ENCODE results near the gene FTHL17.

The FTHL17 gene

DNA sequence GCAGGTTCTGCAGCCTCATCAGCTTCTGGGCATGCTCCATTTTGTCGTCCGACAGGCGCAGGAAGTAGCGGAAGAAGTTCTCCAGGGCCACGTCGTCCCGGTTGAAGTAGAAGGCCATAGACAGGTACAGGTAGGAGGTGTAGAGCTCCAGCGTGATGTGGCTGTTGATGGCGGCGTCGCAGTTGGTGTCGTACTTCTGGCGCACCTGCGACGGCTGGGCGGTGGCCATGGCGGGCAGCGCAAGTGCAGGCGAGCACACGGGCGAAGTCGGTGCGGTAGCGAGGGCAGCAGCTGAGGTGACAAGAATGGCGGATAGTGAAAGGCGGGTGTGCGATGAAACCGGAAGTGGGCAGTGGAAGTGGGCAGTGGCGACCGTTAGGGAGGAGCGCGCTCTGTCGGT is at the start of gene FTHL17:
Gene FTHL17, minus strand, starts transcription at position 317 of the 400 bp plus-strand sequence. Its CDS starts 88 bp downstream, at position 229.
- Histone ChIP-seq H3K36me3 (replicated peaks) (no peaks in the 10 kb centered on the region), H3K9me3 (no peaks in the 10 kb centered on the region), H3K27me3 (ENCODE audit: low read depth) (no peaks in the 10 kb centered on the region), H3K4me1 (no peaks in the 10 kb centered on the region), H3K4me3 (no peak within 1 kb of the TSS)
- in situ Hi-C loops (cut with MboI; ENCODE audit: low sequenced_read_pairs) = no loop called here
- no peak for DNase-seq (ENCODE audit: low spot score in 2 of 2)

DNA sequence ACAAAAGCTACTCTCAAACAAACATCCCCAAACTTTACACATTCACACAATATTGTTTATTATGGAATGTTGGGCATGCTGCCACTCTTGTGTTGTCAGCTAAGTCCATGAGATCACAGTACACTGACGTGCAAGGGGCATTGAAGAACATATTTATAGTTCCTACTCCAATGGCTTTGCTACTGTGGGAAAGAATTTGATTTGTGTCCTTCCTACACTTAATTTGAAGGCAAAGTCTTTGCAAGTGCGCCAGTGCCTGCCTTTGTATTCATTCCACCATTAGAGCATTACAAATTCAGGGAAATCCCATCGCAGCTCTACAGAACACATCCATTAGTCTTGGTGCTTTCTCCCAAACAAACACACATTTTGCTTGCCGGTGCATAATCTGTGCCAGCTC is 45.4 kb upstream of the FTHL17 start:
- no peaks in the 10 kb centered on the region; the same call in none of the 2 replicates for H3K27me3 ChIP-seq (ENCODE audit: low read depth)
- no peaks in the 10 kb centered on the region for H3K4me1 ChIP-seq
- no peaks in the 10 kb centered on the region for H3K36me3 ChIP-seq (replicated peaks)
- no peaks in the 10 kb centered on the region for H3K9me3 ChIP-seq
- in situ Hi-C loops (cut with MboI; ENCODE audit: low sequenced_read_pairs) = no loop called here
- H3K4me3 ChIP-seq = no peak overlapping the region
- DNase-seq (ENCODE audit: low spot score in 2 of 2) = no peak

DNA sequence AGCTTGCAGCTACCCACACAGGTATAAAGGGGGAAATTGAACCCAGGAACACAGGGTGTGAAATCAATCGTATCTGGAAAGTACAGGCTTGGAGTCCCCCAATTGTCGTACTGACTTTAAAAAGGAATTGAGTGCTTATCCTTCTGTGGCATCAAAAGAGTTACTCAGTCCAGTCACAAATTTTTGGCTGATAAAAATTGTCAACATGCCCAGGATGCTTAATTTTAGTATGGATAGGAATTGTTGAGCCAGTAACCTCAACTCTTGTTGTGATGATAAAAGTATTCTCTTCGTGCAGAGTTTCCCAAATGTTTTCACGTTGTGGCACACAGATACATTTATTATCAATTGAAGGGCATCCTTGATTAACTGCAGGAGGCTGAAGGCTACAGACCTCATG is 43.6 kb upstream of the FTHL17 start:
- H3K27me3 ChIP-seq (ENCODE audit: low read depth) = no peaks in the 10 kb centered on the region; the same call in none of the 2 replicates
- no peak for DNase-seq (ENCODE audit: low spot score in 2 of 2)
- in situ Hi-C loops (cut with MboI; ENCODE audit: low sequenced_read_pairs) = no loop called here
- no peak overlapping the region for H3K4me3 ChIP-seq
- no peaks in the 10 kb centered on the region for H3K4me1 ChIP-seq
- no peaks in the 10 kb centered on the region for H3K9me3 ChIP-seq
- no peaks in the 10 kb centered on the region for H3K36me3 ChIP-seq (replicated peaks)

DNA sequence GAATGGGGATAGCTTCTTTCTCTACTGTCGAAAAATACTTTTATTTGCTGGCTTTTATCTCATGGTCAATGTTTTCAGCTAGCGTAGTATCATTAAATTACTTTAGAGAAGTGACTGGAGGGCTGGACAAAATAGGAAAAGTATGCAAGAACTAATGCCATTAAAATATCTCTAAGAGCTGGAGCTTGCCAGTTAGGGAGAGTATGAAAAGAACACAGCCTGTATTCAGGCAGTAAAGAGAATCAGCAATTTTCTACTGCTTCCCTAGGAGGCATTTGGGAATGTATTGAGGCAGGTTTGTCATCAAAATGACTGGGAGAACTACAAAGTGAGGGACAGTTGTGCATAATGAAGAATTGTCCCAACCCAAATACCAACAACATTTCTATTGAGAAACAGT is 43.0 kb upstream of the FTHL17 start:
- Histone ChIP-seq H3K4me1 (no peaks in the 10 kb centered on the region), H3K4me3 (no peak overlapping the region), H3K36me3 (replicated peaks) (no peaks in the 10 kb centered on the region), H3K9me3 (no peaks in the 10 kb centered on the region), H3K27me3 (ENCODE audit: low read depth) (no peaks in the 10 kb centered on the region; the same call in none of the 2 replicates)
- in situ Hi-C loops (cut with MboI; ENCODE audit: low sequenced_read_pairs) = no loop called here
- DNase-seq (ENCODE audit: low spot score in 2 of 2) = no peak

- in situ Hi-C loops (cut with MboI; ENCODE audit: low sequenced_read_pairs) = no loop called here
- Histone ChIP-seq H3K4me1 (no peaks in the 10 kb centered on the region), H3K9me3 (no peaks in the 10 kb centered on the region), H3K36me3 (replicated peaks) (no peaks in the 10 kb centered on the region), H3K4me3 (no peak overlapping the region), H3K27me3 (ENCODE audit: low read depth) (no peaks in the 10 kb centered on the region; the same call in none of the 2 replicates)
- no peak for DNase-seq (ENCODE audit: low spot score in 2 of 2)
These were observed 40.6 kb upstream of the FTHL17 start for GRCh38 chrX:31112226-31112999.

DNA sequence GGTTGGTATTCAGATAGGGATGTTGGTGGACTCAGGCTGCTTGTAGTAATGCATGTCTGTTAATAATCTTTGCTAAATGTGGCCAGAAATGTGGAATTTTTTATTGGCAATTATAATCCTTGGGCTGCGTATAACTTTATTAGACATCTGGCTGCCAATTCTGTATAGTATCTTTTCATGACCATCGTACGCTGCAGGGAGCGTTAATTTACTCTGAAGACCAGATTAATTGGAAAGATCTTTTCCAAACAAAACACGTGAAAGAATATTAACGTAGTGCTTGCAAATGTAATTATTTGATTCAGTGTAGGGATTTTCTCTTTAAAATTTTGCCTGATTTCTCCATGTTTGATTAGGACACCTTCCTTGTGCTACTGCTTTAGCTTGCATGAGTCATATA is 38.8 kb upstream of the FTHL17 start:
- in situ Hi-C loops (cut with MboI; ENCODE audit: low sequenced_read_pairs) = no loop called here
- no peak for DNase-seq (ENCODE audit: low spot score in 2 of 2)
- H3K4me1 ChIP-seq = no peaks in the 10 kb centered on the region

DNA sequence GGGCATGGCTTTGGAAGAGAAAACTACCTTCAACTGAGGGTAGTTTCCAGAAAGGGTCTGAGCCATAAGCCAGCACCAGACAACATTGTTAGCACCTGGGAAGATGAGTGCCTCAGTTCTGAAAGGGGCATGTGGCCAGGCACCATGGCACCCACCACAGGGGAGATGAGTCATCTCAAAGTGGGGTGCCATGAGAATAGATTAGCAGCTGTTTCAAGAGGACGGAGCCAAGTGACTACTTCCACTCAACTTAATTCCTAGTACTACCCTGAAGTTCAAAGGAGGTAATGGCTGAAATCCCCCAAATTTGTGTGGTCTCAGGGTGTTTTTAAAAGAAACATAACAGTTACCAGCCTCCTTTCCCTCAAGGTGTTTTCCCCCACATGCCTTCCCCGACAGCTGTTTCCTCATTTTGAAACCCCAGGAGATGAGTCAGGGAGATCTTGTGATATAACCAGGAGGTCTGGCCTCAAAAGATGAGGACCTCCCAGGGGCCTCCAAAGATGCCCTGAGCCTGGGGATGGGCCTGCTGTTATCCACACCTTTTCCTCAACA is 27.8 kb upstream of the FTHL17 start:
- H3K9me3 ChIP-seq = no peaks in the 10 kb centered on the region
- H3K4me3 ChIP-seq = no peak overlapping the region
- in situ Hi-C loops (cut with MboI; ENCODE audit: low sequenced_read_pairs) = no loop called here
- H3K4me1 ChIP-seq = no peaks in the 10 kb centered on the region
- DNase-seq (ENCODE audit: low spot score in 2 of 2) = no peak
- no peaks in the 10 kb centered on the region for H3K36me3 ChIP-seq (replicated peaks)
- H3K27me3 ChIP-seq (ENCODE audit: low read depth) = no peaks in the 10 kb centered on the region

More for the DNA sequence above, 38.8 kb upstream of the FTHL17 start:
- Histone ChIP-seq H3K4me3 (no peak overlapping the region), H3K9me3 (no peaks in the 10 kb centered on the region), H3K36me3 (replicated peaks) (no peaks in the 10 kb centered on the region), H3K27me3 (ENCODE audit: low read depth) (no peaks in the 10 kb centered on the region)

DNA sequence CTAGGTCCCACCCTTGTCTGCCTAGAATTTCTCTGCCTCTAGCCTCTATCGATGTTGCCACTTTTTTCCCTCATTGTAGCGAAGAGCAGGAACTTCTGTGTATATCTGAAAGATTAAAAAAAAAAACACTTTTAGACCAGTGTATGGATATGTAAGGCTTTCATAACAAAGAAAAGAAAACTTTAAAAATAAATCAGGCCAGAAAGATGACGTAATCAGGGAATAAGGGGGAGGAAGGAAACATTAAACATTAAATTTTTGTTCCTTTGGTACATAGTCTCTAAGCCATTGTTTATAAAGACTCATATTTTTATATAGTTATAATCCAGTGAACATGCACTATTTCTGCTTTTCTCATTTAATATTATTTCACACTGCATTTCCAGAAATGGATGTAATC is 26.2 kb upstream of the FTHL17 start:
- DNase-seq (ENCODE audit: low spot score in 2 of 2) = no peak
- in situ Hi-C loops (cut with MboI; ENCODE audit: low sequenced_read_pairs) = no loop called here
- Histone ChIP-seq H3K9me3 (no peaks in the 10 kb centered on the region), H3K4me3 (no peak overlapping the region), H3K36me3 (replicated peaks) (no peaks in the 10 kb centered on the region), H3K4me1 (no peaks in the 10 kb centered on the region), H3K27me3 (ENCODE audit: low read depth) (no peaks in the 10 kb centered on the region)

DNA sequence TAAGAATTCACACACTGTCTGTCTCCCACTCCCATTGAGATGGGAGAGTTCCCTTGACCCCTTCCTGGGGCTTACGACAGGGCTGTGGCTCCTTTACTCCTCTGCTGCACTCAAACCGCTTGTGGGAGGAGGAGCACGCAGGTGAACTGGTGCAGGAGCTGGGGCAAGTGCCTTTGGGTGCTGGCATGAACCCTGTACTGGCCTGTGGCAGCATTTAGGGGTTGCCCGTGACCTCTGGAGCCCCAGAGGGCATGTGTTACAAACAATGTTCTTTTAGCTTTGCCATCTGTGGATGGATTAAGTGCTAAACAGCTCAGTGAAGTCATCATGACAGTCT is 21.8 kb upstream of the FTHL17 start:
- in situ Hi-C loops (cut with MboI; ENCODE audit: low sequenced_read_pairs) = no loop called here
- DNase-seq (ENCODE audit: low spot score in 2 of 2) = no peak
- no peaks in the 10 kb centered on the region for H3K9me3 ChIP-seq
- H3K36me3 ChIP-seq (replicated peaks) = no peaks in the 10 kb centered on the region
- no peaks in the 10 kb centered on the region for H3K27me3 ChIP-seq (ENCODE audit: low read depth)
- H3K4me1 ChIP-seq = no peaks in the 10 kb centered on the region
- H3K4me3 ChIP-seq = no peak overlapping the region

- no peak for DNase-seq (ENCODE audit: low spot score in 2 of 2)
- Histone ChIP-seq H3K9me3 (no peaks in the 10 kb centered on the region), H3K4me3 (no peak overlapping the region), H3K27me3 (ENCODE audit: low read depth) (no peaks in the 10 kb centered on the region), H3K4me1 (no peaks in the 10 kb centered on the region), H3K36me3 (replicated peaks) (no peaks in the 10 kb centered on the region)
- in situ Hi-C loops (cut with MboI; ENCODE audit: low sequenced_read_pairs) = no loop called here
These were observed 21.3 kb upstream of the FTHL17 start for GRCh38 chrX:31092970-31093638.

DNA sequence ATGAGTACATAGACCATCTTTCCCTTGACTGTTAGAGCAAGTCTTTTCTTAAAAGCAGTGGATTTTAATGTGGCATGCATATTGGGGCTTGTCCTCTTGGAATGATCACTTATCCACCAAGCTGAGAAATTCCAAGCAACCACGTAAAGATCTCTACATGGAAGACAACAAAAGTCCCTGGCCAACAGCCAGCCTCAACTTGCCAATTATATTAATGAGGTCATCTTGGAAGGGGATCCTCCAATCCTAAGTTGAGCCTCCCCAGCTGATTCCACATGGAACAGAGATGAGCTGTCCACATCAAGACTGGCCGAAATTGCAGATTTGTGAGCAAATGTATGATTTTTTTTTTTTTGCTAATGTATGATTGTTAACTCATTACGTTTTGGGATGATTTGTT is 20.6 kb upstream of the FTHL17 start:
- DNase-seq (ENCODE audit: low spot score in 2 of 2) = no peak
- H3K9me3 ChIP-seq = no peaks in the 10 kb centered on the region
- no peaks in the 10 kb centered on the region for H3K27me3 ChIP-seq (ENCODE audit: low read depth)
- H3K4me1 ChIP-seq = no peaks in the 10 kb centered on the region
- no peak overlapping the region for H3K4me3 ChIP-seq
- H3K36me3 ChIP-seq (replicated peaks) = no peaks in the 10 kb centered on the region
- in situ Hi-C loops (cut with MboI; ENCODE audit: low sequenced_read_pairs) = no loop called here

DNA sequence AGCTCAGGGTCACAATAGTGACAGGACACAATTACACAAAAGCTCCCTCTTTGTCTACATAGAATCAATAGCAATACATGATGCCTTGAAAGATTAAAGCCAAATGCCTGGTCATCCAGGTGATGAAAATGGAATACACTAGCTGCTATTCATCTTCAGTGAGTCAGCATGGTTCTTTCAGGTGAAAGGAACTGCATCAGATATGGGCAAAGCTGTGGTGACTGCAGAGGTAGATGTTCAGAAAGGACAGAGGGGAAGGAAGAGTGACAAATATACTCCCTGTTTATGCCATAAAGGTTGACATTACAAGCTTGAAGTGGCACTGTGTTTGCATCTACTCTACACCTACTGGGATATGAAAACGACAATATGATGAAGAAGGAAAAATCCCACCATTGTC is 20.0 kb upstream of the FTHL17 start:
- Histone ChIP-seq H3K36me3 (replicated peaks) (no peaks in the 10 kb centered on the region), H3K4me3 (no peak overlapping the region), H3K4me1 (no peaks in the 10 kb centered on the region), H3K27me3 (ENCODE audit: low read depth) (peaks cover 3% of the 10 kb centered on the region; the same call in 1 of the 2 replicates), H3K9me3 (no peaks in the 10 kb centered on the region)
- no peak for DNase-seq (ENCODE audit: low spot score in 2 of 2)
- in situ Hi-C loops (cut with MboI; ENCODE audit: low sequenced_read_pairs) = no loop called here

DNA sequence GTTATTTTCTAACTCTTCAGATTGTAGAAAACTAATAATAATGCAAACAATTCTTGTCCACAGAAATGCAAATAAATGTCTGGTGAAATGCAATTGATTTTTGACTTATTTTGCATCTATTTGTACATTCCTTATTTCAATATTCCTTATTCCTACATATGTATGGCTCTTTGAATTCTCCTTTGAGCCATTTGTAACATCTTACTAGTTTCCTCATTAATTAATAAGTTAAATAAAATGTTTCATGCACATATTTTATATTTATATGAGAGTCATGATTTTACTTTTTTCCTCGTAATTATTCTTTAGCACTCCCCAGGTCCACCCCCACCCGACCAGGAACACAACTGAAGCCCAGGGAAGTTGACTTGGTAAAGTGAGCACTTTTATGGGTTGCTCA is 2.7 kb upstream of the FTHL17 start:
- Histone ChIP-seq H3K4me1 (no peaks in the 10 kb centered on the region), H3K27me3 (ENCODE audit: low read depth) (no peaks in the 10 kb centered on the region), H3K4me3 (no peak overlapping the region), H3K36me3 (replicated peaks) (no peaks in the 10 kb centered on the region), H3K9me3 (no peaks in the 10 kb centered on the region)
- in situ Hi-C loops (cut with MboI; ENCODE audit: low sequenced_read_pairs) = no loop called here
- no peak for DNase-seq (ENCODE audit: low spot score in 2 of 2)

GRCh38 chrX:31071262-31071661 is 579 bp downstream of the FTHL17 start:
- no peaks in the 10 kb centered on the region for H3K27me3 ChIP-seq (ENCODE audit: low read depth)
- H3K36me3 ChIP-seq (replicated peaks) = no peaks in the 10 kb centered on the region
- H3K4me1 ChIP-seq = no peaks in the 10 kb centered on the region
- in situ Hi-C loops (cut with MboI; ENCODE audit: low sequenced_read_pairs) = no loop called here
- no peak for DNase-seq (ENCODE audit: low spot score in 2 of 2)
- no peaks in the 10 kb centered on the region for H3K9me3 ChIP-seq
- no peak overlapping the region for H3K4me3 ChIP-seq

Measured in HAP-1 (cell line).